CD14-positive monocyte (primary cell): ENCODE results near the gene JDP2. TPM values are rescaled to one million over a fixed set of nuclear protein-coding genes. Genes with fewer than 3 reads are reported as not detected.

ENCODE experiments used
- DNase-seq, 3 donors: peaks; one replicate each; pipeline ENCODE4 v3.0.0-alpha.2; 2011 to 2022
- H2AFZ ChIP-seq: 2 replicates; pipeline ENCODE4 v1.6.0; 2012; ENCODE audit warnings: mild to moderate bottlenecking, low read depth, low read length, inconsistent platforms; ENCODE audit not compliant: insufficient read depth, poor library complexity, severe bottlenecking
- H3K27ac ChIP-seq, 2 donors: 1 replicate in 1 of 2; 2 replicates in 1 of 2; pipeline ENCODE4 v1.5.1; 2012 to 2013; ENCODE audit warnings: low read length in 2 of 2, control low read depth in 1 of 2, inconsistent platforms in 1 of 2, low read depth in 1 of 2, mild to moderate bottlenecking in 1 of 2
- H3K27me3 ChIP-seq, 2 donors: one replicate each; pipeline versions ENCODE4 v1.6.0 to v1.6.1; 2011 to 2013; ENCODE audit warnings: low read length in 2 of 2; ENCODE audit not compliant: control insufficient read depth in 2 of 2, insufficient read depth in 2 of 2
- H3K36me3 ChIP-seq, 2 donors: replicated peaks in 1 of 2; 1 replicate in 1 of 2; 2 replicates in 1 of 2; pipeline versions ENCODE4 v1.5.1 to v1.6.1; 2012 to 2013; ENCODE audit warnings: low read length in 2 of 2, control low read depth in 1 of 2, inconsistent platforms in 1 of 2, mild to moderate bottlenecking in 1 of 2; ENCODE audit not compliant: insufficient read depth in 2 of 2, control insufficient read depth in 1 of 2
- H3K4me1 ChIP-seq, 2 donors: 1 replicate in 1 of 2; 2 replicates in 1 of 2; pipeline versions ENCODE4 v1.5.1 to v1.6.1; 2012 to 2013; ENCODE audit warnings: low read length in 2 of 2, control low read depth in 1 of 2, inconsistent platforms in 1 of 2, mild to moderate bottlenecking in 1 of 2, moderate library complexity in 1 of 2; ENCODE audit not compliant: insufficient read depth in 2 of 2, control insufficient read depth in 1 of 2
- H3K4me2 ChIP-seq: replicated peaks from 2 replicates; pipeline ENCODE3; 2012; ENCODE audit warnings: low read length, moderate library complexity, mild to moderate bottlenecking; ENCODE audit not compliant: poor library complexity, severe bottlenecking; ENCODE audit errors: extremely low read depth
- H3K4me3 ChIP-seq, 3 experiments: fragments of 200-600 bp in 1 of 3; sonication (generic) in 1 of 3; replicated peaks in 1 of 3; 1 replicate in 2 of 3; 2 replicates in 1 of 3; pipeline ENCODE4 v1.5.1; 2011 to 2013; ENCODE audit warnings: low read length in 3 of 3, mild to moderate bottlenecking in 3 of 3, control low read depth in 2 of 3, low read depth in 2 of 3, inconsistent platforms in 1 of 3, moderate library complexity in 1 of 3
- H3K79me2 ChIP-seq: 2 replicates; pipeline ENCODE4 v1.6.0; 2012; ENCODE audit warnings: mild to moderate bottlenecking, control low read depth, inconsistent platforms, low read length, moderate library complexity; ENCODE audit not compliant: insufficient read depth
- H3K9ac ChIP-seq: 2 replicates; pipeline ENCODE4 v1.6.0; 2017; ENCODE audit warnings: low read length, mild to moderate bottlenecking; ENCODE audit not compliant: insufficient read depth, poor library complexity, severe bottlenecking
- H3K9me3 ChIP-seq, 2 donors: replicated peaks in 1 of 2; 1 replicate in 1 of 2; 2 replicates in 1 of 2; pipeline versions ENCODE4 v1.5.1 to v1.6.1; 2012 to 2013; ENCODE audit warnings: low read length in 2 of 2, control low read depth in 1 of 2; ENCODE audit not compliant: control insufficient read depth in 1 of 2, insufficient read depth in 1 of 2
- H4K20me1 ChIP-seq: 2 replicates; pipeline ENCODE4 v1.6.0; 2012; ENCODE audit warnings: mild to moderate bottlenecking, low read length, control low read depth, moderate library complexity; ENCODE audit not compliant: insufficient read depth
- H3K27ac Mint-ChIP-seq, 7 donors: one replicate each; pipeline ENCODE4 v1.8.0; 2020; ENCODE audit warnings: mild to moderate bottlenecking in 7 of 7, mixed read lengths in 7 of 7, moderate library complexity in 6 of 7, inconsistent platforms in 2 of 7
- H3K27me3 Mint-ChIP-seq, 3 donors: one replicate each; pipeline ENCODE4 v1.8.0; 2021 to 2022; ENCODE audit warnings: low read depth in 3 of 3, mild to moderate bottlenecking in 3 of 3, mixed read lengths in 3 of 3, moderate library complexity in 3 of 3, inconsistent platforms in 1 of 3
- H3K36me3 Mint-ChIP-seq, 2 donors: one replicate each; pipeline ENCODE4 v1.8.0; 2020; ENCODE audit warnings: mixed read lengths in 2 of 2, inconsistent platforms in 1 of 2, mild to moderate bottlenecking in 1 of 2
- H3K4me1 Mint-ChIP-seq: one replicate; pipeline ENCODE4 v1.8.0; 2020; ENCODE audit warnings: mild to moderate bottlenecking, mixed read lengths
- H3K4me3 Mint-ChIP-seq, 2 donors: one replicate each; pipeline ENCODE4 v1.8.0; 2020; ENCODE audit warnings: mild to moderate bottlenecking in 2 of 2, mixed read lengths in 2 of 2, moderate library complexity in 1 of 2
- H3K9me3 Mint-ChIP-seq, 7 donors: one replicate each; pipeline ENCODE4 v1.8.0; 2020 to 2022; ENCODE audit warnings: mixed read lengths in 7 of 7, mild to moderate bottlenecking in 6 of 7, moderate library complexity in 6 of 7, inconsistent platforms in 2 of 7
- CTCF ChIP-seq: fragments of 200-600 bp; IDR thresholded peaks from one replicate; pipeline ENCODE4 v1.8.0; 2022; ENCODE audit warnings: antibody characterized with exemption, mild to moderate bottlenecking
- WGBS: methylation state at CpG from one replicate; pipeline ENCODE4 v1.1.5; 2013; ENCODE audit warnings: missing lambda C conversion rate; ENCODE audit not compliant: insufficient coverage; 5-methylcytosine and 5-hydroxymethylcytosine counted together
- intact Hi-C, 2 donors: fragments of 100-400 bp; cut with micrococcal nuclease; formaldehyde crosslinking; loops; one replicate each; pipeline versions ENCODE4 v1.15.0 to v1.15.1; 2023
- polyA plus RNA-seq, 3 donors: library from polyadenylated mRNA; depleted of rRNA in 1 of 3; unstranded in 2 of 3; stranded (reverse) in 1 of 3; fragments of 300-500 nt in 2 of 3; fragments of >200 nt in 1 of 3; fragmentation: Illumina TruSeq in 2 of 3; gene quantifications; 1 replicate in 2 of 3; 2 replicates in 1 of 3; pipeline ENCODE4 v1.2.3, GENCODE V29; 2012 to 2021

JDP2 gene
- polyA plus RNA-seq, 3 donors, result 3.5 to 69.2 (median 14.2) TPM

DNA sequence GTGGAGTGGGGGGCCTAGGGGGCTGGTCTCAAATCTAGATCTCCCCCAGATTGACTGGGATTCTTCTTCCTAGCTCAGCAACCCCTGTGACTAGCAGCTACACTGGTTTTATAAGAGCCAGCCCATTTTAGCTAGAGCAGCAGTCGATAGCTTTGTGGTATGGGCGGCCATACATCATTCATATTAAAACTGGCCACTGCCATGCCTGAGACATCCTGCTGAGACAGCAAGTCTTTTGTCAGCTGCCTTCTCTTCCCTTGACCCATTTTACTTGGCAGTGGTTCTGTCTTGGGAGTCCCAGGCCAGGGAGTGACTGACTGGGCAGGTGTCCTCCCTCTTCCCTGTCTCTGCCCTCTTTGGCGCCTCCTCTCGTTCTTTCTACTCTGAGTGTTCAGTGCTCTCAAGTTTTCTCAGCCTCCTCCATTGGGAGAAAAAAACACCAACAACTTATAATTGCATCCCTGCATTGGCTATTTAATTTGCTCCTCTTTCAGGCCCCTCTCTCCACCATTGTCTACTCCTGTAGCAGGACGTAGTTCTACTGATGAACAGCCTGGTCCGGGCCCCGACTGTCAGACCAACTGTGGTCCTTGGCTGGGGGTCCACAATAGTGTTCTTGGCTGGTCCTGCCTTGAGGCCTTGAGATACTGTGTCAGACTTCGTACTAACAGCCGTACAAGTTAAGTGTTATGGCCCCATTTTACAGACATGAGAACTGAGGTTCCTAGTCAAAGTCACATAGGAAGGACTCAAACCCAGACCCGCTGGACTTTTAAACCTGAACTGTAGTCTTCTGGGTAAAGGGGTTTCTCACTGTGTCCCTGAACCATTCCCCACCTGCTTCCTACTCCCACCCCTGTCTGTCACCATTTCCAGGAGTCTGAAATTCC lies 18.3 kb upstream of the JDP2 start:
- Histone ChIP-seq H3K4me1 (peaks cover 17 to 23% of the 10 kb centered on the region in 2 donors), H3K36me3 (no peaks in the 10 kb centered on the region), H3K9ac (no peak overlapping the region), H3K4me3 (no peak overlapping the region), H2AFZ (no peak overlapping the region), H3K27me3 (no peaks in the 10 kb centered on the region), H3K27ac (no peak overlapping the region), H3K9me3 (no peaks in the 10 kb centered on the region), H3K4me2 (no peak overlapping the region), H3K79me2 (no peaks in the 10 kb centered on the region), H4K20me1 (no peaks in the 10 kb centered on the region)
- Mint-ChIP-seq H3K36me3 (no peaks in the 10 kb centered on the region), H3K9me3 (peaks cover 0 to 2% (median 0%) of the 10 kb centered on the region in 7 donors), H3K27ac (no peak overlapping the region), H3K4me1 (peaks cover 23% of the 10 kb centered on the region), H3K4me3 (no peak overlapping the region), H3K27me3 (peaks cover 0 to 2% (median 0%) of the 10 kb centered on the region in 3 donors)
- intact Hi-C loops, result no loop called here
- no peak for DNase-seq
- 96% methylated on average over 9 of the region's 10 CpGs for WGBS
- no peak for TF ChIP-seq CTCF

DNA sequence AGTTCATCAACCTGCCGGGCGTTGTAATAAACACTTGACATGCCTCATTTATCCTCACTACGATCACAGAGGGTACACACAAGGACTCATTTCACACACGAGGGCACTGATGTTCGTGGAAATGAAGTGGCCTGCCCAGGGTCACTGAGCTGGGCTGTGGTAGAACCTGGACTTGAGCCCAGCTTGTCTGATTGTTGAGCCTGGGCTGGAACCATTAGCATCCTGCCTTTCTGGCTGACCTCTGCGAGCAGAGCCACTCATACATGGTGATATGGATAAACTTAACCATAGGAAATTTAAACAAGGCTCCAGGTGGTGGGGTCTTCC lies 16.6 kb upstream of the JDP2 start:
- Histone ChIP-seq H3K9ac (no peak overlapping the region), H3K4me2 (no peak overlapping the region), H3K4me3 (no peak overlapping the region), H3K4me1 (peaks cover 13 to 16% of the 10 kb centered on the region in 2 donors), H3K9me3 (no peaks in the 10 kb centered on the region), H3K79me2 (no peaks in the 10 kb centered on the region), H3K27ac (no peak overlapping the region), H2AFZ (no peak overlapping the region), H3K36me3 (no peaks in the 10 kb centered on the region), H4K20me1 (no peaks in the 10 kb centered on the region), H3K27me3 (no peaks in the 10 kb centered on the region)
- no peaks in the 10 kb centered on the region for H3K36me3 Mint-ChIP-seq
- no peak overlapping the region for H3K27ac Mint-ChIP-seq
- peaks cover 0 to 2% (median 0%) of the 10 kb centered on the region in 7 donors for H3K9me3 Mint-ChIP-seq
- peaks cover 20% of the 10 kb centered on the region for H3K4me1 Mint-ChIP-seq
- H3K27me3 Mint-ChIP-seq, result no peaks in the 10 kb centered on the region
- no peak overlapping the region for H3K4me3 Mint-ChIP-seq
- intact Hi-C loops, result no loop called here
- TF ChIP-seq CTCF, result no peak
- WGBS, result 98% methylated on average over 5 of the region's 6 CpGs
- DNase-seq, result no peak
